OCI-LY1 (cell line): Measurements from ENCODE around the gene MPHOSPH9.

Experiments used
- H2AFZ ChIP-seq: fragments of 200-600 bp; sonication (generic), shearing (Covaris generic); 2 replicates; pipeline ENCODE4 v1.6.0; 2014; ENCODE audit warnings: antibody characterized with exemption, mild to moderate bottlenecking, low read length
- H3F3A ChIP-seq: fragments of 200-600 bp; sonication (generic), shearing (Covaris generic); 2 replicates; pipeline ENCODE4 v1.6.0; 2014; ENCODE audit warnings: mild to moderate bottlenecking, antibody characterized with exemption, low read length, moderate library complexity; ENCODE audit not compliant: insufficient read depth
- H3K27ac ChIP-seq: fragments of 200-600 bp; sonication (generic); 2 replicates; pipeline ENCODE4 v1.5.1; 2014; ENCODE audit warnings: low read length, mixed run types, mild to moderate bottlenecking, low read depth; ENCODE audit not compliant: poor library complexity, severe bottlenecking
- H3K27me3 ChIP-seq: fragments of 200-600 bp; sonication (generic); 2 replicates; pipeline ENCODE4 v1.6.0; 2014; ENCODE audit warnings: antibody characterized with exemption, mild to moderate bottlenecking, low read length, moderate library complexity; ENCODE audit not compliant: insufficient read depth
- H3K36me3 ChIP-seq: fragments of 200-600 bp; sonication (generic); 2 replicates; pipeline ENCODE4 v1.6.1; 2014; ENCODE audit warnings: mild to moderate bottlenecking, antibody characterized with exemption, low read length, moderate library complexity, mixed read lengths; ENCODE audit not compliant: insufficient read depth
- H3K4me1 ChIP-seq: fragments of 200-600 bp; sonication (generic); 2 replicates; pipeline ENCODE4 v1.5.1; 2014; ENCODE audit warnings: mild to moderate bottlenecking, low read length, moderate library complexity; ENCODE audit not compliant: insufficient read depth, severe bottlenecking
- H3K4me2 ChIP-seq: fragments of 200-600 bp; sonication (generic), shearing (Covaris generic); 2 replicates; pipeline ENCODE4 v1.6.1; 2014; ENCODE audit warnings: low read length
- H3K4me3 ChIP-seq: fragments of 200-600 bp; sonication (generic); 2 replicates; pipeline ENCODE4 v1.5.1; 2014; ENCODE audit warnings: low read length, low read depth, mild to moderate bottlenecking, mixed read lengths; ENCODE audit not compliant: poor library complexity, severe bottlenecking
- H3K79me2 ChIP-seq: fragments of 200-600 bp; shearing (Covaris generic); 2 replicates; pipeline ENCODE4 v1.6.1; 2016; ENCODE audit warnings: mixed run types, low read length, mixed read lengths; ENCODE audit not compliant: insufficient read depth
- H3K9ac ChIP-seq: fragments of 200-600 bp; sonication (generic), shearing (Covaris generic); 2 replicates; pipeline ENCODE4 v1.6.1; 2014; ENCODE audit warnings: mild to moderate bottlenecking, low read length, mixed read lengths
- H3K9me2 ChIP-seq: fragments of 200-600 bp; sonication (generic), shearing (Covaris generic); 2 replicates; pipeline ENCODE4 v1.6.1; 2014; ENCODE audit warnings: low read depth, mild to moderate bottlenecking, low read length, mixed read lengths
- H3K9me3 ChIP-seq: fragments of 200-600 bp; shearing (Covaris generic); 2 replicates; pipeline ENCODE4 v1.6.1; 2014; ENCODE audit warnings: low read length, mixed read lengths
- H4K20me1 ChIP-seq: fragments of 200-600 bp; sonication (generic), shearing (Covaris generic); 2 replicates; pipeline ENCODE4 v1.6.0; 2016; ENCODE audit warnings: mild to moderate bottlenecking, low read length; ENCODE audit not compliant: insufficient read depth
- EZH2 ChIP-seq: fragments of 200-600 bp; sonication (generic), shearing (Covaris generic); IDR thresholded peaks from 2 replicates; pipeline ENCODE4 v1.8.0; 2017; ENCODE audit warnings: borderline replicate concordance, mixed run types, mild to moderate bottlenecking, antibody characterized with exemption, low read length, moderate library complexity, mixed read lengths
- TF ChIP-seq, protein P1 (sequence below): fragments of 200-600 bp; sonication (generic), shearing (Covaris generic); IDR thresholded peaks from 2 replicates; pipeline ENCODE4 v1.5.1; 2017; ENCODE audit warnings: mild to moderate bottlenecking, antibody characterized with exemption, low read length, moderate library complexity, mixed read lengths

Gene MPHOSPH9

DNA sequence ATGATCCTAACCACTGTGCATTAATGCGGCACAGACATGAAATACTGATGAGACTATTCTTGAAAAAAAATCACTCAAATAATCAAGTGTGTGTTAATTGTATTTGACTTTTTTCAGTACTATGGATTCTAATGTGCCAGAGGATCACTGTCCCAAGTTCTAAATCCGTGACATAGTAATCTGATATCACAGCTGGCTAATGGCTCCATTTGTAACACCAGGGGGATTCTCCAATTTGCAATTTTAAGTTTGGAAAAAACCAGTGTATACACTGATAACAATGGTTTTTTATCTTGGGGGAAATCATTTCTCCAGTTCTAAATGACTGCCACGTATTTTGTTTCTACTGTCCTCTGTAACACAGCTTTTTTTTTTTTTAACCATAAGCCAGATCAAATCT, 33.0 kb downstream of the MPHOSPH9 start:
- Histone ChIP-seq H3K36me3 (peaks cover 86% of the 10 kb centered on the region), H3K9me2 (no peaks in the 10 kb centered on the region), H3K9ac (no peak overlapping the region), H3K27ac (no peak overlapping the region), H3K27me3 (no peaks in the 10 kb centered on the region), H3K4me2 (no peak overlapping the region), H3F3A (no peaks in the 10 kb centered on the region), H3K79me2 (no peaks in the 10 kb centered on the region), H2AFZ (no peak overlapping the region), H4K20me1 (no peaks in the 10 kb centered on the region), H3K4me3 (no peak overlapping the region), H3K9me3 (no peaks in the 10 kb centered on the region), H3K4me1 (no peaks in the 10 kb centered on the region)
- TF ChIP-seq, protein P1, sequence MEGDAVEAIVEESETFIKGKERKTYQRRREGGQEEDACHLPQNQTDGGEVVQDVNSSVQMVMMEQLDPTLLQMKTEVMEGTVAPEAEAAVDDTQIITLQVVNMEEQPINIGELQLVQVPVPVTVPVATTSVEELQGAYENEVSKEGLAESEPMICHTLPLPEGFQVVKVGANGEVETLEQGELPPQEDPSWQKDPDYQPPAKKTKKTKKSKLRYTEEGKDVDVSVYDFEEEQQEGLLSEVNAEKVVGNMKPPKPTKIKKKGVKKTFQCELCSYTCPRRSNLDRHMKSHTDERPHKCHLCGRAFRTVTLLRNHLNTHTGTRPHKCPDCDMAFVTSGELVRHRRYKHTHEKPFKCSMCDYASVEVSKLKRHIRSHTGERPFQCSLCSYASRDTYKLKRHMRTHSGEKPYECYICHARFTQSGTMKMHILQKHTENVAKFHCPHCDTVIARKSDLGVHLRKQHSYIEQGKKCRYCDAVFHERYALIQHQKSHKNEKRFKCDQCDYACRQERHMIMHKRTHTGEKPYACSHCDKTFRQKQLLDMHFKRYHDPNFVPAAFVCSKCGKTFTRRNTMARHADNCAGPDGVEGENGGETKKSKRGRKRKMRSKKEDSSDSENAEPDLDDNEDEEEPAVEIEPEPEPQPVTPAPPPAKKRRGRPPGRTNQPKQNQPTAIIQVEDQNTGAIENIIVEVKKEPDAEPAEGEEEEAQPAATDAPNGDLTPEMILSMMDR: no peak
- no peak for TF ChIP-seq EZH2

DNA sequence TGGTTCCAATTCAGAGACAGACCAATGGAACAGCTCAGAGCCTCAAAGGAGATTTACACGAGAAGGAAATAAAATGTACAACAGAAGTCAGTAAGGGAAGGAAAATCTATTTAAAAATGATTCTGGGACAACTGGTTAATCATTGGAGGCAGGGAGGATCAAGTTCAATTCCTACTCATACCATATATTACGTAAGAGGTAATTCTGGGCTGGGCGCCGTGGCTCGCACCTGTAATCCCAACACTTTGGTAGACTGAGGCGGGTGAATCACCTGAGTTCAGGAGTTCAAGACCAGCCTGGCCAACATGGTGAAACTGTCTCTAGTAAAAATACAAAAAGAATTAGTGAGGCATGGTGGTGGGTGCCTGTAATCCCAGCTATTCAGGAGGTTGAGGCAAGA, 45.3 kb downstream of the MPHOSPH9 start:
- Histone ChIP-seq H3K9me3 (no peaks in the 10 kb centered on the region), H3K27me3 (no peaks in the 10 kb centered on the region), H3K9me2 (no peaks in the 10 kb centered on the region), H4K20me1 (no peaks in the 10 kb centered on the region), H3K36me3 (peaks cover 84% of the 10 kb centered on the region), H3F3A (no peaks in the 10 kb centered on the region), H2AFZ (no peak overlapping the region), H3K4me1 (no peaks in the 10 kb centered on the region), H3K79me2 (no peaks in the 10 kb centered on the region), H3K4me3 (no peak overlapping the region), H3K27ac (no peak overlapping the region), H3K4me2 (no peak overlapping the region), H3K9ac (no peak overlapping the region)
- TF ChIP-seq, protein P1: no peak
- TF ChIP-seq EZH2: no peak

DNA sequence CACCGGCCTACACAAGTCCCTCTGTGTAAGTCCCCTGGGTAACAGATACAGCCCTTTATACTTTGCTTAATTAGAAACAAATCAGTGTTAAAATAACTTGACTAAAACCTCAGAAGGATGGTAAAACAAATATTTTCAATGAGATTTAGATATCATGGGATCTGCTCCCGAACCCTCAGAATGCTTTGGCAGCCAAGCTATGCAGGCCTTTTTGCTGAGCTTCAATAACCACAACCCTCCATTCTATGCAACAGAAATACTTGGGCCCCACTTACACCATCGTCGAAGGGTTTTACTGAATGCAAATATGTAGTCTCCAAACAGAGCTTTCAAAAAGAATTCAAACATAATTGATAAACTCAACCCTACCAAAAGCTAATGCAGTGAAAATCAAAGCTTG, 52.8 kb downstream of the MPHOSPH9 start:
- peaks cover 74% of the 10 kb centered on the region for H3K36me3 ChIP-seq
- H3K9me3 ChIP-seq: no peaks in the 10 kb centered on the region
- TF ChIP-seq EZH2: no peak
- TF ChIP-seq, protein P1: no peak

More for the DNA sequence above, 52.8 kb downstream of the MPHOSPH9 start:
- Histone ChIP-seq H3K4me1 (no peaks in the 10 kb centered on the region), H3K79me2 (no peaks in the 10 kb centered on the region), H3K4me3 (no peak overlapping the region), H3K27ac (no peak overlapping the region), H3K9ac (no peak overlapping the region), H3K4me2 (no peak overlapping the region), H4K20me1 (no peaks in the 10 kb centered on the region), H3K9me2 (no peaks in the 10 kb centered on the region), H3F3A (no peaks in the 10 kb centered on the region), H2AFZ (no peak overlapping the region), H3K27me3 (no peaks in the 10 kb centered on the region)
